Neural progenitor cell (in vitro differentiated cells): ENCODE measurements around the gene PCSK9. TPM values are rescaled to one million over a fixed set of nuclear protein-coding genes. Genes with fewer than 3 reads are reported as not detected.

Source experiments
- DNase-seq: peaks from one replicate; pipeline ENCODE4 v3.0.0-alpha.2; 2016; ENCODE audit warnings: low spot score
- H2AFZ ChIP-seq: fragments of 200-600 bp; sonication (generic); replicated peaks from 2 replicates; pipeline ENCODE4 v1.6.1; 2016; ENCODE audit warnings: antibody characterized with exemption
- H3F3A ChIP-seq: fragments of 200-600 bp; sonication (generic); 2 replicates; pipeline ENCODE4 v1.6.1; 2016; ENCODE audit warnings: antibody characterized with exemption, low read depth
- H3K27ac ChIP-seq: fragments of 200-600 bp; sonication (generic); 2 replicates; pipeline ENCODE4 v1.5.1; 2016; ENCODE audit warnings: mild to moderate bottlenecking
- H3K27me3 ChIP-seq: fragments of 200-600 bp; sonication (generic); 2 replicates; pipeline ENCODE4 v1.6.1; 2016; ENCODE audit warnings: mild to moderate bottlenecking, moderate library complexity
- H3K36me3 ChIP-seq: fragments of 200-600 bp; sonication (generic); 2 replicates; pipeline ENCODE4 v1.5.1; 2016
- H3K4me1 ChIP-seq: fragments of 200-600 bp; sonication (generic); 2 replicates; pipeline ENCODE4 v1.6.1; 2016; ENCODE audit warnings: mixed run types
- H3K4me2 ChIP-seq: fragments of 200-600 bp; sonication (generic); 2 replicates; pipeline ENCODE4 v1.6.1; 2016
- H3K4me3 ChIP-seq: fragments of 200-600 bp; sonication (generic); 2 replicates; pipeline ENCODE4 v1.5.1; 2016
- H3K79me2 ChIP-seq: fragments of 200-600 bp; sonication (generic); 2 replicates; pipeline ENCODE4 v1.6.1; 2016; ENCODE audit warnings: low read depth
- H3K9ac ChIP-seq: fragments of 200-600 bp; sonication (generic); 2 replicates; pipeline ENCODE4 v1.6.1; 2016
- H3K9me3 ChIP-seq: fragments of 200-600 bp; sonication (generic); 2 replicates; pipeline ENCODE4 v1.5.1; 2016; ENCODE audit warnings: low read depth
- H4K20me1 ChIP-seq: fragments of 200-600 bp; sonication (generic); 2 replicates; pipeline ENCODE4 v1.6.1; 2016; ENCODE audit warnings: low read depth
- H3K27ac Mint-ChIP-seq: 3 replicates; pipeline ENCODE4 v1.8.0; 2021; ENCODE audit warnings: mixed read lengths
- H3K27me3 Mint-ChIP-seq: 2 replicates; pipeline ENCODE4 v1.8.0; 2022; ENCODE audit warnings: low read depth, mild to moderate bottlenecking, inconsistent platforms, moderate library complexity, mixed read lengths; ENCODE audit not compliant: insufficient read depth
- H3K36me3 Mint-ChIP-seq: 3 replicates; pipeline ENCODE4 v1.8.0; 2021; ENCODE audit warnings: mixed read lengths
- H3K4me1 Mint-ChIP-seq: 3 replicates; pipeline ENCODE4 v1.8.0; 2021; ENCODE audit warnings: mixed read lengths
- H3K4me3 Mint-ChIP-seq: 3 replicates; pipeline ENCODE4 v1.8.0; 2021; ENCODE audit warnings: mild to moderate bottlenecking, moderate library complexity, mixed read lengths
- H3K9me3 Mint-ChIP-seq: 3 replicates; pipeline ENCODE4 v1.8.0; 2020; ENCODE audit warnings: mixed read lengths
- EZH2 ChIP-seq: fragments of 200-600 bp; sonication (generic); IDR thresholded peaks from 2 replicates; pipeline ENCODE4 v1.6.1; 2017; ENCODE audit warnings: antibody characterized with exemption, mild to moderate bottlenecking, moderate library complexity
- EZH2phosphoT487 ChIP-seq: fragments of 200-600 bp; sonication (generic); IDR thresholded peaks from 2 replicates; pipeline ENCODE4 v1.6.1; 2017; ENCODE audit warnings: antibody characterized with exemption
- total RNA-seq: library from RNA; depleted of rRNA; stranded (reverse); fragments of >200 nt; gene quantifications from 2 replicates; pipeline ENCODE4 v1.2.3, GENCODE V29; 2015; ENCODE audit warnings: low replicate concordance
- TF ChIP-seq, protein P1 (sequence below): fragments of 200-600 bp; sonication (generic); IDR thresholded peaks from 2 replicates; pipeline ENCODE4 v1.5.1; 2017; ENCODE audit warnings: antibody characterized with exemption, mild to moderate bottlenecking

Gene PCSK9
- 4.5 and 13.7 TPM in 2 replicates for total RNA-seq

DNA sequence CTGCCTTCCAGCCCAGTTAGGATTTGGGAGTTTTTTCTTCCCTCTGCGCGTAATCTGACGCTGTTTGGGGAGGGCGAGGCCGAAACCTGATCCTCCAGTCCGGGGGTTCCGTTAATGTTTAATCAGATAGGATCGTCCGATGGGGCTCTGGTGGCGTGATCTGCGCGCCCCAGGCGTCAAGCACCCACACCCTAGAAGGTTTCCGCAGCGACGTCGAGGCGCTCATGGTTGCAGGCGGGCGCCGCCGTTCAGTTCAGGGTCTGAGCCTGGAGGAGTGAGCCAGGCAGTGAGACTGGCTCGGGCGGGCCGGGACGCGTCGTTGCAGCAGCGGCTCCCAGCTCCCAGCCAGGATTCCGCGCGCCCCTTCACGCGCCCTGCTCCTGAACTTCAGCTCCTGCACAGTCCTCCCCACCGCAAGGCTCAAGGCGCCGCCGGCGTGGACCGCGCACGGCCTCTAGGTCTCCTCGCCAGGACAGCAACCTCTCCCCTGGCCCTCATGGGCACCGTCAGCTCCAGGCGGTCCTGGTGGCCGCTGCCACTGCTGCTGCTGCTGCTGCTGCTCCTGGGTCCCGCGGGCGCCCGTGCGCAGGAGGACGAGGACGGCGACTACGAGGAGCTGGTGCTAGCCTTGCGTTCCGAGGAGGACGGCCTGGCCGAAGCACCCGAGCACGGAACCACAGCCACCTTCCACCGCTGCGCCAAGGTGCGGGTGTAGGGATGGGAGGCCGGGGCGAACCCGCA is at the start of gene PCSK9:
PCSK9 (plus strand) TSS at position 207 of the 741 bp plus-strand sequence; CDS start at position 497, 290 bp downstream.
- no peaks in the 10 kb centered on the region for H3K9me3 Mint-ChIP-seq
- peaks cover 27% of the 10 kb centered on the region for H3K4me1 Mint-ChIP-seq
- DNase-seq, result peak; percentile 73
- Histone ChIP-seq H3K9ac (no peak within 1 kb of the TSS), H2AFZ (peak within 1 kb of the TSS; percentile 97), H3K79me2 (peaks cover 14% of the 10 kb centered on the region), H3K4me2 (peak within 1 kb of the TSS; percentile 98), H3K27me3 (peaks cover 52% of the 10 kb centered on the region), H3K4me3 (peak within 1 kb of the TSS; percentile 70), H3K9me3 (no peaks in the 10 kb centered on the region), H3K4me1 (peaks cover 8% of the 10 kb centered on the region), H4K20me1 (peaks cover 14% of the 10 kb centered on the region), H3K36me3 (no peaks in the 10 kb centered on the region), H3F3A (no peaks in the 10 kb centered on the region), H3K27ac (no peak within 1 kb of the TSS)
- peaks cover 2% of the 10 kb centered on the region for H3K36me3 Mint-ChIP-seq
- H3K27me3 Mint-ChIP-seq, result peaks cover 56% of the 10 kb centered on the region
- TF ChIP-seq EZH2 (peak; percentile 90), EZH2phosphoT487 (peak; percentile 81)
- TF ChIP-seq, protein P1, sequence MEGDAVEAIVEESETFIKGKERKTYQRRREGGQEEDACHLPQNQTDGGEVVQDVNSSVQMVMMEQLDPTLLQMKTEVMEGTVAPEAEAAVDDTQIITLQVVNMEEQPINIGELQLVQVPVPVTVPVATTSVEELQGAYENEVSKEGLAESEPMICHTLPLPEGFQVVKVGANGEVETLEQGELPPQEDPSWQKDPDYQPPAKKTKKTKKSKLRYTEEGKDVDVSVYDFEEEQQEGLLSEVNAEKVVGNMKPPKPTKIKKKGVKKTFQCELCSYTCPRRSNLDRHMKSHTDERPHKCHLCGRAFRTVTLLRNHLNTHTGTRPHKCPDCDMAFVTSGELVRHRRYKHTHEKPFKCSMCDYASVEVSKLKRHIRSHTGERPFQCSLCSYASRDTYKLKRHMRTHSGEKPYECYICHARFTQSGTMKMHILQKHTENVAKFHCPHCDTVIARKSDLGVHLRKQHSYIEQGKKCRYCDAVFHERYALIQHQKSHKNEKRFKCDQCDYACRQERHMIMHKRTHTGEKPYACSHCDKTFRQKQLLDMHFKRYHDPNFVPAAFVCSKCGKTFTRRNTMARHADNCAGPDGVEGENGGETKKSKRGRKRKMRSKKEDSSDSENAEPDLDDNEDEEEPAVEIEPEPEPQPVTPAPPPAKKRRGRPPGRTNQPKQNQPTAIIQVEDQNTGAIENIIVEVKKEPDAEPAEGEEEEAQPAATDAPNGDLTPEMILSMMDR, result no peak
- H3K27ac Mint-ChIP-seq, result no peak within 1 kb of the TSS
- peak within 1 kb of the TSS; percentile 86 for H3K4me3 Mint-ChIP-seq

DNA sequence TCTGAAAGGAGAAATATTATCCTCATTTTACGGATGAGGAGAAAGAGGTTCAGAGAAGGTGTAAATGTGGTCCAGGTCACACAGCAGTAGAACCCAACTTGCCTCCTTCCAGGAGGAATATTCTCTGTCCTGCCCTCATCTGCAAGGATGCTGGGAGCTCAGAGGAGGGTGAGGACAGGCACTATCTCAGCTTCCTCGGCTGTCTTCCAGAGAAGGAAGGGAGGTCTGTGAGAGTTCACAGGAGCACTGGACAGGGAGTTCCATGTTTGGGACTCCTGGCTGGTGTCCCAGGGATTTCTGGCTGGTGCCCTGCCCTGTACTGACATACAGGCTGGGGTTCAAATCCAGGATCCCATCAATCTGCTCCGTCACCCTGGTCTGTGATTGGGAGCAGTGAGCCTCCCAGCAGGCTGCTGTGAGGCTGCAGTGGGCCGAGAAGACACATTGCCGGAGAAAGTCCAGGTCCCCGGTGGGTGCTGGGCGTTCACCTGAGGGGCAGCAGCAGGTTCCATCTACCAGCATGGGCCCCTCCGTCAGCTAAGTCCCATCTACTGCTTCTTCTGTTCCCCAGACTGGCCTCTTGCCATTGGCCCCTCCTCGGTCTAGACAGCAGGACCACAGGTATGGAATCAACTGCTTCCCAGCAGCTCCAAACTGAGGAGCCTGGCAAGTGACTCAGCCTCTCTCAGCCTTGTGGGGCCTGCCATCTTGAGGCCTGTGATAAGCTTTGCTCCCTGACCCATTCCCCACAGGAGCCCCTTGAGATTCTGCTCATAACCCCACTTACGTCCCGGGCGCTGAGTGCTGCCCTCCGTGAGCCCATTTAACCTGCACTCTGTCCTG is 49.2 kb upstream of the PCSK9 start:
- TF ChIP-seq, protein P1, result no peak
- TF ChIP-seq EZH2 (no peak), EZH2phosphoT487 (no peak)
- Histone ChIP-seq H3K4me2 (no peak overlapping the region), H3K4me1 (peaks cover 5% of the 10 kb centered on the region), H3F3A (no peaks in the 10 kb centered on the region), H3K27ac (no peak overlapping the region), H3K79me2 (no peaks in the 10 kb centered on the region), H3K36me3 (no peaks in the 10 kb centered on the region), H3K27me3 (peaks cover 5% of the 10 kb centered on the region), H3K4me3 (no peak overlapping the region), H4K20me1 (no peaks in the 10 kb centered on the region), H3K9me3 (no peaks in the 10 kb centered on the region), H2AFZ (no peak overlapping the region), H3K9ac (no peak overlapping the region)
- Mint-ChIP-seq H3K36me3 (no peaks in the 10 kb centered on the region), H3K4me1 (peaks cover 20% of the 10 kb centered on the region), H3K9me3 (no peaks in the 10 kb centered on the region), H3K27me3 (peaks cover 14% of the 10 kb centered on the region), H3K27ac (peak overlapping the region; percentile 72), H3K4me3 (peak overlapping the region; percentile 64)
- DNase-seq, result no peak

DNA sequence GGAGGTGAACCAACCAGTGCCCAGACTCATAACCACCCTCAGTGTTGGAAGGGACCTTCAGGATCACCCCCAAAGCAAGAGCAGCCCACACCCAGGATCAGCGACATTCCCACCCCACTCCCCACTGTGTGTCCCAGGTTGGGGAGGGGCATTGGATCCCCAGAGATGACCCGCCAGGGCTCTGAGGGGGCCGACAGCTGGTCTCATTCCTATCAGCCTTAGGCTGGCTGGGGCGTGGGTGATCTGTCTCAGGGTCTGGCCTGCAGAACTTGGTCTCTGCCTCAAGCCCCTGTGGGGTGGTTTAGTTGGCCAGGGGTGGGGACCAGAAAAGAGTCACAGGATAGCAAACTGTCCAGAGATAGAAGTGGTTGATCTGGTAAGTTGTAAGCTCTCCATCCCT is 48.4 kb upstream of the PCSK9 start:
- Mint-ChIP-seq H3K27ac (peak overlapping the region; percentile 72), H3K9me3 (no peaks in the 10 kb centered on the region), H3K27me3 (peaks cover 16% of the 10 kb centered on the region), H3K4me3 (no peak overlapping the region), H3K4me1 (peaks cover 27% of the 10 kb centered on the region), H3K36me3 (no peaks in the 10 kb centered on the region)
- H3K4me2 ChIP-seq, result no peak overlapping the region
- no peak overlapping the region for H3K9ac ChIP-seq
- no peaks in the 10 kb centered on the region for H3K9me3 ChIP-seq
- no peak for TF ChIP-seq EZH2
- peaks cover 8% of the 10 kb centered on the region for H3K4me1 ChIP-seq
- H3F3A ChIP-seq, result no peaks in the 10 kb centered on the region
- no peak overlapping the region for H2AFZ ChIP-seq
- no peaks in the 10 kb centered on the region for H3K79me2 ChIP-seq
- H4K20me1 ChIP-seq, result no peaks in the 10 kb centered on the region
- no peak for DNase-seq
- peaks cover 12% of the 10 kb centered on the region for H3K27me3 ChIP-seq
- H3K4me3 ChIP-seq, result no peak overlapping the region
- no peaks in the 10 kb centered on the region for H3K36me3 ChIP-seq
- no peak overlapping the region for H3K27ac ChIP-seq
